HepG2 (cell line): Measurements from ENCODE around the gene CCBE1.

Experiments
- CTCF ChIP-seq: sonication (generic); formaldehyde crosslinking; IDR thresholded peaks from 2 replicates; pipeline ENCODE4 v1.5.0; 2020; ENCODE audit warnings: mild to moderate bottlenecking, missing genetic modification reagents, moderate library complexity
- ELF3 ChIP-seq: IDR thresholded peaks from 2 replicates; pipeline ENCODE4 v1.6.1; 2016; ENCODE audit warnings: missing genetic modification reagents, missing compliant biosample characterization
- POLR2A ChIP-seq, 2 experiments: IDR thresholded peaks; 2 replicates each; pipeline ENCODE4 v1.6.1; 2011; ENCODE audit warnings: low read depth in 2 of 2, low read length in 2 of 2, mild to moderate bottlenecking in 1 of 2, moderate library complexity in 1 of 2; ENCODE audit not compliant: insufficient read depth in 1 of 2
- TOE1 ChIP-seq: sonication (generic); formaldehyde crosslinking; IDR thresholded peaks from 2 replicates; pipeline ENCODE4 v1.4.0; 2020; ENCODE audit warnings: mild to moderate bottlenecking, missing genetic modification reagents
- ZBTB25 ChIP-seq: IDR thresholded peaks from 2 replicates; pipeline ENCODE4 v1.6.1; 2018; ENCODE audit warnings: missing genetic modification reagents

GRCh38 chr18:59567431-59567830, 129.8 kb downstream of the CCBE1 start:
- TF ChIP-seq ZBTB25 (no peak), TOE1 (CRISPR knock-in tag) (no peak), POLR2A (IDR thresholded peaks at IDR 0.05; ENCODE audit: insufficient read depth in 1 of 2, low read depth in 2 of 2, low read length in 2 of 2) (no peak), ELF3 (CRISPR knock-in tag) (no peak), CTCF (CRISPR knock-in tag) (no peak)
